Naive thymus-derived CD8-positive, alpha-beta T cell (primary cell): ENCODE data around the gene ISLR. TPM values are rescaled to one million over a fixed set of nuclear protein-coding genes. Genes with fewer than 3 reads are reported as not detected.

ENCODE experiments used
- ATAC-seq, 2 donors: fragments of 150-1000 bp; cut with Tn5 transposase in 1 of 2; sonication (Bioruptor Pico), chemical (Tn5 transposase) in 1 of 2; 1 replicate in 1 of 2; 2 replicates in 1 of 2; pipeline ENCODE4 v1.10.0; 2021; ENCODE audit warnings: mild to moderate bottlenecking in 2 of 2, moderate library complexity in 2 of 2
- POLR2A ChIA-PET: fragments of 350-600 bp; sonication (Branson Sonifier 250); formaldehyde crosslinking; loops from one replicate; lab custom pipeline; 2021; ENCODE audit warnings: antibody characterized with exemption; lab: Charles Lee
- DNase-seq, 10 donors: peaks; one replicate each; pipeline versions ENCODE4 v3.0.0 to v3.0.0-alpha.2; 2020 to 2022
- H3K27ac Mint-ChIP-seq, 10 donors: one replicate each; pipeline ENCODE4 v1.8.0; 2020 to 2022; ENCODE audit warnings: mild to moderate bottlenecking in 10 of 10, mixed read lengths in 10 of 10, moderate library complexity in 4 of 10, inconsistent platforms in 1 of 10
- H3K27me3 Mint-ChIP-seq, 5 donors: one replicate each; pipeline ENCODE4 v1.8.0; 2021 to 2022; ENCODE audit warnings: mixed read lengths in 5 of 5
- H3K36me3 Mint-ChIP-seq, 3 donors: one replicate each; pipeline ENCODE4 v1.8.0; 2020 to 2022; ENCODE audit warnings: mixed read lengths in 3 of 3, mild to moderate bottlenecking in 2 of 3, inconsistent platforms in 1 of 3
- H3K4me1 Mint-ChIP-seq, 4 donors: one replicate each; pipeline ENCODE4 v1.8.0; 2021 to 2022; ENCODE audit warnings: mixed read lengths in 4 of 4
- H3K4me3 Mint-ChIP-seq, 10 donors: one replicate each; pipeline ENCODE4 v1.8.0; 2020 to 2022; ENCODE audit warnings: mild to moderate bottlenecking in 10 of 10, mixed read lengths in 10 of 10, moderate library complexity in 6 of 10, inconsistent platforms in 1 of 10
- H3K9me3 Mint-ChIP-seq, 9 donors: one replicate each; pipeline ENCODE4 v1.8.0; 2020 to 2022; ENCODE audit warnings: mixed read lengths in 9 of 9, mild to moderate bottlenecking in 3 of 9, inconsistent platforms in 1 of 9, moderate library complexity in 1 of 9
- polyA plus RNA-seq, 3 donors: library from polyadenylated mRNA; unstranded; fragments of 300-500 nt; fragmentation: Illumina TruSeq; gene quantifications; one replicate each; pipeline ENCODE4 v1.2.3, GENCODE V29; 2021
- total RNA-seq, 8 experiments: library from RNA in 2 of 8; stranded (reverse) in 2 of 8; gene quantifications; one replicate each; pipeline ENCODE4 v1.2.3 and lab custom pipeline; 2021 to 2026

Gene ISLR
- total and polyA plus RNA-seq, 5 experiments from 2014 or later = not detected

DNA sequence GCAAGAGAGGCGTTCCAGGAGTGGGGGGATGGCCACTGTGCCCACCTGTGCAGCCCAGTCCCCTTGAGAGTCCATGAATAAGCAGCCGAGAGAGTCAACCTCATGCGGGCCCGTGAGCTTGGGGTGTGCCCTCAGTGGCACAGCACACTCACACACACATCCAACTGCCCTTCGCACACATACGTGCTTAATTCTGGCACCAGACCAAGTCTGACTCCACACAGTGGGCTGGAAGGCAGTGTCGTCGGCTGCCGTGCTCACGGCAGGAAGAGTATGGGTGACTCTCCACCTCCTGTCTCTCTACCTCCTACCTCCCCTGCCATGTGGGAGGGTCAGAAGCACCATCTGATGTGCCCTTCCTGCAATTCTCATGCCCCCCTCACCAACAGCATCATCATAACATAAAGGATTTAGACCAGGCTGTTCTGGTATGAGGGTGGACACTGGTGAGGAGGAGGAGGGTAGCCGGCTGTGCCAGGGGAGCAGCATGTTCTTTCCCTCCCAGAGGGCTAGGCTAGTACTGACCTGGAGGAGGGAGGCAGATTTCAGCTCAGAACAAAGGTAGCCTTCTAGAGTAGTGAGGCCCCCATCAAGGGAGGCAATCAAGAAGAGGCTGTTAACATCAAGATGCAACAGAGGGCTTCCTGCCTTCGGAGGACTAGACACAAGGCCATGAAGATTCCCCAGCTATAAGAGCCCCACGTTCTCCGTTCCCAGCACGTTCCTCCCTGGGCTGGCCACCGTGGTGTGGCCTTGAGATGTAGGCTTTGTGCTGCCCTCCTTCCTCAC, 34.3 kb downstream of the ISLR start:
- no peak overlapping the region for H3K4me3 Mint-ChIP-seq
- ATAC-seq = no peak
- peaks cover 0 to 2% (median 0%) of the 10 kb centered on the region in 9 donors for H3K9me3 Mint-ChIP-seq
- no peak overlapping the region for H3K27ac Mint-ChIP-seq
- DNase-seq = no peak
- H3K27me3 Mint-ChIP-seq = peaks cover 0 to 12% (median 2%) of the 10 kb centered on the region in 5 donors
- no peaks in the 10 kb centered on the region for H3K36me3 Mint-ChIP-seq
- peaks cover 0 to 11% (median 3%) of the 10 kb centered on the region in 4 donors for H3K4me1 Mint-ChIP-seq
- POLR2A ChIA-PET = no interaction called here

DNA sequence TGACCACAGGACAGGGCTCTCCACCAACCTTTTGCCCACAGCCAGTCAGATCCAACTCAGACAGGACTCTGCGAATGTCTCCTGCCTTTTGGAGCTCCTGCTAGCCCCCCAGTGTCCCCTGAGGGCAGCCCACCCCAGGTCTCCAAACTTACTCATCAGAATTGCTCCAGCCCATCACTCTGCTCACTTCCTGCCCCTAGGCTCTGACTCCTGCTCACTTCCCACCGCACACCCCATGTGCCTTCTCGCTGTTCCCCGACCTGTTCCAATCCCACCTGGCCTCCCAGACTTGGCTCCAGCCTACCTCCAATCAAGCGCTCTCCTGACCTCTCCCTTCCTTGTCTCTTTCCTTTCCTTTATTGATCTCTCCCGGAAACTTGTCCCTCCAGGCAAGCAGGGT, 35.0 kb downstream of the ISLR start:
- DNase-seq = no peak
- peaks cover 0 to 12% (median 2%) of the 10 kb centered on the region in 5 donors for H3K27me3 Mint-ChIP-seq

DNA sequence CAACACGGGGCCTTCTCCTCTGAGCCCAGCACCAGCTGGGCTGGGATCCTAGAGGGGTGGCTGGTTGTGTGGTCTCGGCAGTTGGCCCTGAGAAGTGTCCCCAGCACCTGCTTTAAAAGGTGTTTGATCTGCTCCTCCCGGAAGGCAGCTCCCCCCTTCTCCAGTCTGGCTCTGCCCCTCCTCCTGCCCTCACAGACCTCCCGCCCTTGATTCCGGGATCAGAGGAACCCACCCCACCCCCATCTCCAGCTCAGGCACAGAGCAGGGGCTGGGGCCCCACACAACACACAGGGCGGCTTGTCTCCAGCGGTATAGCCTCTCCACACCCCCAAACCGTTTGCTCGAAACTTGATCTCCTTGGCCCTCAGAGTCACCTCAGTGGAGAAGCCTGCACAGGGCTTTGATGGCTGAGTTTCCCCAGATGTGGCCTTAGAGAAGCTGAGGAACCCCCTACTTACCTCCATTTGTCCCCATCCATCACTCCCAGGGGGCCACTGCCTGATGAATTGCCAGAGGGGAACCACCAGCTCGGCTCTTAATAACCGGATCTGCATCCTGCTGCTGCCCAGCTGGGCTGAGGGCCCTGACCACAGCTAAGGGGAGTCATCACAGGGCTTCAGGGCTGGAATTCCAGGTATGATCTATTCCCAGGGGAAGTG, 35.5 kb downstream of the ISLR start:
- H3K4me3 Mint-ChIP-seq = peak overlapping the region in 1 of 10 donors; percentile 24
- no peak for ATAC-seq
- H3K36me3 Mint-ChIP-seq = no peaks in the 10 kb centered on the region
- no peak for DNase-seq
- POLR2A ChIA-PET = no interaction called here
- H3K9me3 Mint-ChIP-seq = peaks cover 0 to 2% (median 0%) of the 10 kb centered on the region in 9 donors
- peaks cover 0 to 7% (median 2%) of the 10 kb centered on the region in 4 donors for H3K4me1 Mint-ChIP-seq
- H3K27ac Mint-ChIP-seq = no peak overlapping the region
- H3K27me3 Mint-ChIP-seq = peaks cover 0 to 12% (median 2%) of the 10 kb centered on the region in 5 donors

More for the DNA sequence above, 35.0 kb downstream of the ISLR start:
- peaks cover 0 to 2% (median 0%) of the 10 kb centered on the region in 9 donors for H3K9me3 Mint-ChIP-seq
- no peak overlapping the region for H3K27ac Mint-ChIP-seq
- POLR2A ChIA-PET = no interaction called here
- no peaks in the 10 kb centered on the region for H3K36me3 Mint-ChIP-seq
- peaks cover 0 to 7% (median 3%) of the 10 kb centered on the region in 4 donors for H3K4me1 Mint-ChIP-seq
- no peak overlapping the region for H3K4me3 Mint-ChIP-seq
- no peak for ATAC-seq

DNA sequence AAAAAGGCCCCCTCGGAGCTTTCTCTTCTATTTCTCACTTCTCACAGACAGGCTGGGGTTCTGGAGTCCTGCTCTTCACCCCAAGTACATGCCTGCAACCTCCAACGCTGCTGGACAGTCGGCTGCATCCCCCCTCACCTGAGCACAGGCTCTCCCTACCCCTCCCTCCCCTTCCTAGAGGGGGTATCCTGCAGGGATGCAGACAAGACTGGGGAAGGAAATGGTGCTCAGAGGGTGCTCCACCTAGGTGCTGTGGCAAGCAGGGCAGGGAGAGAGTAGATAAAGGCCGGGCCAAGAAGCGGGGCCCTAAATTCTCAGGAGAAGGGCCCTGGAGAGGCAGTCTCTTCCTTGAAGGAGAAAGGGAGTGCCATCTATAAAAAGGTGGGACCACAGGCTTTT, 36.0 kb downstream of the ISLR start:
- no peak for ATAC-seq
- H3K4me1 Mint-ChIP-seq = peaks cover 0 to 7% (median 2%) of the 10 kb centered on the region in 4 donors
- POLR2A ChIA-PET = no interaction called here
- no peak overlapping the region for H3K27ac Mint-ChIP-seq
- DNase-seq = no peak
- H3K9me3 Mint-ChIP-seq = peaks cover 0 to 2% (median 0%) of the 10 kb centered on the region in 9 donors
- H3K4me3 Mint-ChIP-seq = no peak overlapping the region
- peaks cover 0 to 12% (median 3%) of the 10 kb centered on the region in 5 donors for H3K27me3 Mint-ChIP-seq
- no peaks in the 10 kb centered on the region for H3K36me3 Mint-ChIP-seq

- Mint-ChIP-seq H3K36me3 (no peaks in the 10 kb centered on the region), H3K27ac (no peak overlapping the region), H3K27me3 (peaks cover 0 to 17% (median 9%) of the 10 kb centered on the region in 5 donors), H3K4me1 (peaks cover 0 to 3% (median under 1%) of the 10 kb centered on the region in 4 donors), H3K4me3 (no peak overlapping the region), H3K9me3 (peaks cover 0 to 2% (median 0%) of the 10 kb centered on the region in 9 donors)
- no peak for DNase-seq
- POLR2A ChIA-PET = no interaction called here
- ATAC-seq = no peak
Observed at GRCh38 chr15:74209997-74210671, 36.6 kb downstream of the ISLR start.

DNA sequence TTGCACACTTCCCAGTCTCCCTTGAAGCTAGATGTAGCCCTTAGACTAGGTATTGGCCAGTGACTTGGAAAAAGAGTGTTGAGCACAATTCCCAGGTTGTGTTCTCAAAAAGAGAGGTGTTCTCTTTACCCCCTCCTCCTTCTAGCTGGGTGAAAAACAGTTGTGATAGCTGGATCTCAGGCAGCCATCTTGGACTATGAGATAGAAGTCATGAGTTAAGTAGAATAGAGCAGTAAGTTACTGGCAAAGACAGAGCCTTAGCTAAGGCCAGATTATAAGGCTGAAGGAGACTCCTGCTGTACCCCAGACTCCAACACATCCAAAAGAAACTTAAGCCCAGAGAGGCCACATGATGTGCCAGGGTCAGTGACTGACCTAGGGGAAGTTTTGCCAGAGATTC, 37.2 kb downstream of the ISLR start:
- DNase-seq (no peak), ATAC-seq (no peak)
- Mint-ChIP-seq H3K4me1 (peaks cover 0 to 3% (median 0%) of the 10 kb centered on the region in 4 donors), H3K9me3 (peaks cover 0 to 2% (median 0%) of the 10 kb centered on the region in 9 donors), H3K4me3 (no peak overlapping the region), H3K27me3 (peaks cover 0 to 17% (median 10%) of the 10 kb centered on the region in 5 donors), H3K36me3 (no peaks in the 10 kb centered on the region), H3K27ac (no peak overlapping the region)
- POLR2A ChIA-PET = no interaction called here

DNA sequence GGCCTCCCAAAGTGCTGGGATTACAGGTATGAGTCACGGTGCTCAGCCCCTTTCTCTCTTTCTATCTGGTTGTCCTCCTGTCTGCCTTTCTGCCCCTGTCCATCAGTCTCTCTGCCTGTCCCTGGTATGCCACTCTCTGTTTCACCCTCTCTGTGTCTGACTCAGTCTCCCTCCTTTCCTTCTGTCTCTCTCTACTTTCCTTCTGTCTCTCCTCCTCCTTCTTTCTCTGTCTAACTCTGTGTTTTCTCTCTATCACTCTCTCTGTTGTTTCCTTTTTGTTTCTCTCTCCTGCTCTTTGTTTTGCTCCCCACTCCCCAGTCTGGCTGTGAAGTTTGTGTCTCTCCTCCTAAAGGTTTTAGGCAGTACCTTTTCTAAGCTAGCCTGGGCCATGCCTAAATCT, 38.1 kb downstream of the ISLR start:
- POLR2A ChIA-PET = no interaction called here
- no peaks in the 10 kb centered on the region for H3K36me3 Mint-ChIP-seq
- H3K9me3 Mint-ChIP-seq = peaks cover 0 to 2% (median 0%) of the 10 kb centered on the region in 9 donors
- DNase-seq (no peak), ATAC-seq (no peak)
- H3K4me1 Mint-ChIP-seq = peaks cover 0 to 3% (median 0%) of the 10 kb centered on the region in 4 donors
- peak overlapping the region in 3 of 10 donors; percentile 18 to 33 (median 28) for H3K27ac Mint-ChIP-seq
- H3K4me3 Mint-ChIP-seq = no peak overlapping the region
- peaks cover 0 to 17% (median 10%) of the 10 kb centered on the region in 5 donors for H3K27me3 Mint-ChIP-seq

- no peak for ATAC-seq
Observed at GRCh38 chr15:74212494-74212893, 39.0 kb downstream of the ISLR start.

GRCh38 chr15:74213858-74214284, 40.4 kb downstream of the ISLR start:
- peaks cover 0 to 16% (median 7%) of the 10 kb centered on the region in 5 donors for H3K27me3 Mint-ChIP-seq
- H3K9me3 Mint-ChIP-seq = peaks cover 0 to 2% (median 0%) of the 10 kb centered on the region in 9 donors
- no peak overlapping the region for H3K27ac Mint-ChIP-seq
- H3K4me3 Mint-ChIP-seq = no peak overlapping the region
- H3K36me3 Mint-ChIP-seq = no peaks in the 10 kb centered on the region
- POLR2A ChIA-PET = no interaction called here
- DNase-seq = no peak
- ATAC-seq = no peak
- peaks cover 0 to 5% (median 0%) of the 10 kb centered on the region in 4 donors for H3K4me1 Mint-ChIP-seq

More at GRCh38 chr15:74212494-74212893, 39.0 kb downstream of the ISLR start:
- peaks cover 0 to 3% (median 0%) of the 10 kb centered on the region in 4 donors for H3K4me1 Mint-ChIP-seq
- no peak overlapping the region for H3K27ac Mint-ChIP-seq
- POLR2A ChIA-PET = no interaction called here
- no peak for DNase-seq
- no peaks in the 10 kb centered on the region for H3K36me3 Mint-ChIP-seq
- peaks cover 0 to 13% (median 10%) of the 10 kb centered on the region in 5 donors for H3K27me3 Mint-ChIP-seq
- peaks cover 0 to 2% (median 0%) of the 10 kb centered on the region in 9 donors for H3K9me3 Mint-ChIP-seq
- H3K4me3 Mint-ChIP-seq = no peak overlapping the region

- peaks cover 0 to 3% (median 0%) of the 10 kb centered on the region in 4 donors for H3K4me1 Mint-ChIP-seq
- DNase-seq = no peak
Observed at GRCh38 chr15:74214324-74215021, 41.0 kb downstream of the ISLR start.

DNA sequence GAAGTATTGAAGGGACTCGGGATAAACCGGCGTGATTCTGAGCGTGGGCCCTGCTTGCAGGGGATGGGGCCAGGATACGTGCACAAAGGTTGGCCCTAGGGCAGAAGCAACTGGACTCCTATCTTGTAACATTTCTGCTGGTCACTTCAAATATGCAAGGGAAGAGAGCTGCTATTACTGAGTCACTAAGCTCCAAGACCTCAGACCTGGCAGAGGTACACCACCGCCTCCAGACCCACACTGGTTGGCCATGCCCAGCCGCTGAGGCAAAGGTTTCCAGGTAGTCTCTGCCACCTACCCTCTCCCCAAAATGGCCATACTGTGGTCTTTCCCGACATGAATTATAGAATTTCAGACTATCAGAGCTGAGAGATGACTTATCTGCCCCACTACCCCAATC, 42.4 kb downstream of the ISLR start:
- Mint-ChIP-seq H3K27me3 (peaks cover 2 to 36% (median 13%) of the 10 kb centered on the region in 5 donors), H3K4me3 (no peak overlapping the region), H3K9me3 (no peaks in the 10 kb centered on the region), H3K4me1 (peaks cover 0 to 6% (median 0%) of the 10 kb centered on the region in 4 donors), H3K27ac (no peak overlapping the region), H3K36me3 (no peaks in the 10 kb centered on the region)
- no peak for ATAC-seq
- no peak for DNase-seq
- POLR2A ChIA-PET = no interaction called here

More at GRCh38 chr15:74214324-74215021, 41.0 kb downstream of the ISLR start:
- Mint-ChIP-seq H3K9me3 (peaks cover 0 to 2% (median 0%) of the 10 kb centered on the region in 9 donors), H3K36me3 (no peaks in the 10 kb centered on the region), H3K4me3 (no peak overlapping the region), H3K27ac (peak overlapping the region in 1 of 10 donors; percentile 26), H3K27me3 (peaks cover 0 to 21% (median 8%) of the 10 kb centered on the region in 5 donors)
- no peak for ATAC-seq
- POLR2A ChIA-PET = no interaction called here

DNA sequence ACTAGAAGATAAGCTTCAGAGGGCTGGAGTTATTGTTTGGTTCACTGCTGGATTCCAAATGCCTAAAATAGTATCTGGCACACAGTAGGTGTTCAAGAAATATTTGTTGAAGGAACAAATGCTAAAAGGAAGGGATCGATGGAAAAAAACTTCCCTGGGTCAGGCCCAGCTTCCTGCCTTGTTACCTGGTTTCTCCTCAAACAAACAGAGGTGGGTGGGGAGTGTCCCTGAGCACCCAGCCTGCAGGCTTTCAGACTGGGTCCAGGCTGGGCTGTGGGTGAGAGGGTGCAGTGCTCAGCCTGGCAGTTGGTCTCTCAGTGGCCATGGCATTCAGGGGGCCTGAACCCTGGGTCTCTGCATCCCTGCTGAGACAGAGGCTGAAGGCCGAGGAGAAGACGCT, 43.4 kb downstream of the ISLR start:
- H3K9me3 Mint-ChIP-seq = no peaks in the 10 kb centered on the region
- no peak overlapping the region for H3K27ac Mint-ChIP-seq
- H3K4me3 Mint-ChIP-seq = no peak overlapping the region
- ATAC-seq = no peak
- no peaks in the 10 kb centered on the region for H3K36me3 Mint-ChIP-seq
- peaks cover 0 to 5% (median under 1%) of the 10 kb centered on the region in 4 donors for H3K4me1 Mint-ChIP-seq
- DNase-seq = no peak
- peaks cover 2 to 36% (median 15%) of the 10 kb centered on the region in 5 donors for H3K27me3 Mint-ChIP-seq
- POLR2A ChIA-PET = no interaction called here
